Loucy (cell line): ENCODE results near the gene NUDT1.

Experiments
- EZH2phosphoT487 ChIP-seq: fragments of 200-600 bp; IDR thresholded peaks from 2 replicates; pipeline ENCODE4 v1.6.1; 2018; ENCODE audit warnings: antibody characterized with exemption, mild to moderate bottlenecking, moderate library complexity, borderline replicate concordance
- TF ChIP-seq, protein P1 (sequence below): fragments of 200-600 bp; sonication (generic); conservative IDR thresholded peaks from 2 replicates; pipeline ENCODE4 v1.5.1; 2014; ENCODE audit warnings: mild to moderate bottlenecking, antibody characterized with exemption, low read length

DNA sequence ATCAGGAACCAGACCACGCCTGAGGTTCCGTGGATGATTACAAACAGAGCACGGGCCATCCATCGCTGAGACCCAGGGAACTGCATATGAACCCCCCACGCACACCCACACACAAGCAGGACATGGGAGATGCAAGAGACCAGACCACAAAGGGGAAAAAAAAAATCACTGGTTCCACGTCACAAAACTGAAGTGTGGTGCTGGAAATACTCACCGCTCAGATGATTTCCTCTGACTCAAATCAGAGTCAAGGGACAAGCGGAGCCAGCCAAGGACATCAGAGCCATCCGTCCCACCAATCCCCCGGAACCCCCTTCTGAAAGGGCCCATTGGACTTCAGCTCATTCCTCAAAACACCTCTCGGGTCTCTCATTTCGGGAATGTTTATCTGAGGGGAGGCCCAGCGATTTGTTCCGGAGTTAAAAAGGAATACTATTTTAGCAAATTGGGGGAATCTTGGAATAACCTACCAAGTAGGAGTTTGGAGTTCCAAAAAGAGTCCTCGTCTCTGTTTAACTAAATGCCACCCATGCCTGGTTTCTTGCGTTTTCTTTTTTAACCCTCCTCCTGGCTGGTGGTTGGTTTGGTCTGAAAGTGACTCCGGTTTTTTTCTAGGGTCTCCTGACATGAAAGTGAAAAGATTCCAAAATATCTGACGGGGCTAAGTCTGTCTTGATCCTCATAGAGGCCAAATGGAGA, 57.3 kb downstream of the NUDT1 start:
- TF ChIP-seq, protein P1, sequence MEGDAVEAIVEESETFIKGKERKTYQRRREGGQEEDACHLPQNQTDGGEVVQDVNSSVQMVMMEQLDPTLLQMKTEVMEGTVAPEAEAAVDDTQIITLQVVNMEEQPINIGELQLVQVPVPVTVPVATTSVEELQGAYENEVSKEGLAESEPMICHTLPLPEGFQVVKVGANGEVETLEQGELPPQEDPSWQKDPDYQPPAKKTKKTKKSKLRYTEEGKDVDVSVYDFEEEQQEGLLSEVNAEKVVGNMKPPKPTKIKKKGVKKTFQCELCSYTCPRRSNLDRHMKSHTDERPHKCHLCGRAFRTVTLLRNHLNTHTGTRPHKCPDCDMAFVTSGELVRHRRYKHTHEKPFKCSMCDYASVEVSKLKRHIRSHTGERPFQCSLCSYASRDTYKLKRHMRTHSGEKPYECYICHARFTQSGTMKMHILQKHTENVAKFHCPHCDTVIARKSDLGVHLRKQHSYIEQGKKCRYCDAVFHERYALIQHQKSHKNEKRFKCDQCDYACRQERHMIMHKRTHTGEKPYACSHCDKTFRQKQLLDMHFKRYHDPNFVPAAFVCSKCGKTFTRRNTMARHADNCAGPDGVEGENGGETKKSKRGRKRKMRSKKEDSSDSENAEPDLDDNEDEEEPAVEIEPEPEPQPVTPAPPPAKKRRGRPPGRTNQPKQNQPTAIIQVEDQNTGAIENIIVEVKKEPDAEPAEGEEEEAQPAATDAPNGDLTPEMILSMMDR = no peak
- no peak for TF ChIP-seq EZH2phosphoT487
